ENCODE data around the gene PLXDC2.

Gene PLXDC2

GRCh38 chr10:19947215-19947614, 131.0 kb downstream of the PLXDC2 start:
- ChIA-PET POLR2A (no interaction called here), CTCF (no interaction called here)
- no peak for DNase-seq (ENCODE audit: extremely low spot score)

DNA sequence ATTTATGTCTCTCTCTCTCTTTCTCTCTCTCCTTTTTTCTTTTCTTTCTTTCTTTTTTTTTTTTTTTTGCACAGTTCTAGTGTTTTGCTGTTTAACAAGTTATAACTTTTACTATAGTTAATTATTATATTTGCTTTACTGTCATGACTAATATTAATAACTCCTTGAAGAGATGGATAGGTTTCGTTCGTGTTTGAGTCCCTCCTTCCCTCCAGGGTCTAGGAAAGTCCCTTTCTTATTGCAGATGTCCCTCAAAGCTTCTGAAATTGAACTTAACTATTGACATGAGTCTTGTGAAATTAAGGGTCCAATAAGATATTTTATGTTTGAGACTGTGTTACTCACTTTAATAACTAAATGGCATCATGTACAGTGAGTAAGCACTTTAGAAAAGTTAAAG, 131.4 kb downstream of the PLXDC2 start:
- POLR2A ChIA-PET, result no interaction called here
- CTCF ChIA-PET, result no interaction called here
- TF ChIP-seq, protein P1, sequence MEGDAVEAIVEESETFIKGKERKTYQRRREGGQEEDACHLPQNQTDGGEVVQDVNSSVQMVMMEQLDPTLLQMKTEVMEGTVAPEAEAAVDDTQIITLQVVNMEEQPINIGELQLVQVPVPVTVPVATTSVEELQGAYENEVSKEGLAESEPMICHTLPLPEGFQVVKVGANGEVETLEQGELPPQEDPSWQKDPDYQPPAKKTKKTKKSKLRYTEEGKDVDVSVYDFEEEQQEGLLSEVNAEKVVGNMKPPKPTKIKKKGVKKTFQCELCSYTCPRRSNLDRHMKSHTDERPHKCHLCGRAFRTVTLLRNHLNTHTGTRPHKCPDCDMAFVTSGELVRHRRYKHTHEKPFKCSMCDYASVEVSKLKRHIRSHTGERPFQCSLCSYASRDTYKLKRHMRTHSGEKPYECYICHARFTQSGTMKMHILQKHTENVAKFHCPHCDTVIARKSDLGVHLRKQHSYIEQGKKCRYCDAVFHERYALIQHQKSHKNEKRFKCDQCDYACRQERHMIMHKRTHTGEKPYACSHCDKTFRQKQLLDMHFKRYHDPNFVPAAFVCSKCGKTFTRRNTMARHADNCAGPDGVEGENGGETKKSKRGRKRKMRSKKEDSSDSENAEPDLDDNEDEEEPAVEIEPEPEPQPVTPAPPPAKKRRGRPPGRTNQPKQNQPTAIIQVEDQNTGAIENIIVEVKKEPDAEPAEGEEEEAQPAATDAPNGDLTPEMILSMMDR (IDR thresholded peaks at IDR 0.05; ENCODE audit: control extremely low read depth, extremely low read depth, low read depth, missing control alignments), result no peak
- no peak for DNase-seq (ENCODE audit: extremely low spot score)

More at GRCh38 chr10:19947215-19947614, 131.0 kb downstream of the PLXDC2 start:
- TF ChIP-seq, protein P1 (IDR thresholded peaks at IDR 0.05; ENCODE audit: control extremely low read depth, extremely low read depth, low read depth, missing control alignments), result no peak

DNA sequence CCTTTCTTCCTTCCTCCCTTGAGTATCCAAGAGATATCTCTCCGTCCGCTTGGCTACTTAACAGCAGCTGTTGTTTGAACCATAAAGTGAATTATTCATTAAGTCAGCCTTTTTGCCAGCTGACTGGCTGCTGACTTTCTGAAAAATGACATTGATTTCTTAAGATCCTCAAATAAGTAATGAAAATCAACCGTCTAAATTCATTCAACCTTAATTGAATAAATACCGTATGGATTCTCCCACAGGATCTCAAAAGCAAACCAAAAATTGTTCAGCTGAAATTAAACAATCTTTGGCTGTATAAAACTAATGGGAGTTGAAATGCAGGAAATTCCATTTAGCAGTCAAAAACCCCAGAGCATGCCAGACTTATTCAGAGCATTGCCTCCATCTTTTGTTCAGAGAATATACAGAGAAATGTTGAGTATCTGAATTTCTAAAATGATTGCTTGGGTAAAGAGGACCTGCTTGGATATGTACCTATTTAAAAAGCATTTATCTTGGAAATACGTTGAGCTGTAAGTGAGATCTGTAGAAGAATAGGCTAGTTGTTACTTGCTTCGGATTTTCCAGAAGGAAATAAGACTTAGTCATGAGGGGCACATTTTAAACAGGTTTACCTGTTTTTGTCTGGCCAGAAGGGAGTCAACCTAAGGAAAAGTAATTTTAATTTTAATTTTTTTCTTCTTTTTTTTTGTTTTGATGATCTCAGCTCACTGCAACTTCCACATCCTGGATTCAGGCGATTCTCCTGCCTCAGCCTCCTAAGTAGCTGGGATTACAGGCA, 136.2 kb downstream of the PLXDC2 start:
- CTCF ChIA-PET, result no interaction called here
- TF ChIP-seq, protein P1 (IDR thresholded peaks at IDR 0.05; ENCODE audit: control extremely low read depth, extremely low read depth, low read depth, missing control alignments), result no peak
- POLR2A ChIA-PET, result no interaction called here
- no peak for DNase-seq (ENCODE audit: extremely low spot score)

DNA sequence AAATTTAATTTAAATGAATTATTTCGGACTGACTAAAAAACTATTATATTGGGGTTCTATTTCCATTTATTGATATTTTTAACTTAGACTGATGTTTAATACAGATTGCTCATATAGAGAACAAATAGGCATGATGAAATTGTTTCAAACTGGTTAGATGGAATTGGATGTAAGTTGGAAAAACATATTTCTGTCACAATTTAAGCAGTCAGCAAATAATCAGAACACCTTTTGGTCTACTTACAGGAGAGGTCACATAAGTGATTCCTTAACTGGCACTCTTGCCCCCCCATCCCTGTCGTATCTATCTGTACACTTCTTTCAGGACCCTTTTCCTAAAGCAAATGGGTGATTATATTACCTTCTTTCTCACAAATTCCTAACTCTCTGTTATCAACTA, 138.4 kb downstream of the PLXDC2 start:
- POLR2A ChIA-PET, result no interaction called here
- no peak for DNase-seq (ENCODE audit: extremely low spot score)
- TF ChIP-seq, protein P1 (IDR thresholded peaks at IDR 0.05; ENCODE audit: control extremely low read depth, extremely low read depth, low read depth, missing control alignments), result no peak
- CTCF ChIA-PET, result interaction anchor here (1.0 kb wide), 1 partner anchor 9 kb away, joined by 3 read pairs; no protein-coding TSS in a partner anchor

DNA sequence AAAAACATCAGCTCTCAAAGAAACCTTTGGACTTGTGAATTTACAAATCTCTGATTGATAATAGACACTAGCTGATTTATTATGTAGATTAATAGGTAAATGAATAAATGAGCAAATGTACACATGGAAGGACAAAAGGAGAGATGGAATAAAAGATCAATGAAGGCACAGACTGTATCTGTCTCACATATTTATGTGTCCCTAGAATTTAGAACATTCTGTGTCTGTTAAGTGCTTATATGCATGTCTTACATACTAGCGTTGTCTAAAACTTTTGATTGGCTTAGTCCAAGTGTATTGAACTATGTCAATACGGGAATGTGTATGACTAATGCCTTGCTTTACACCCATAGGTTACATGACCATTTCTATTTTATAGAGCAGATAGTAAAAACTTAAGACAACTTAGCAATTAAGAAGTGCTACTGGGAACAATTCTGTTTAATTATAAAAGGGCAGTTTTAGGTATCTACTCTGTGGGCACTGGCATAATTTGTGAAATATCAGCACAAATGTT, 140.3 kb downstream of the PLXDC2 start:
- CTCF ChIA-PET, result no interaction called here
- POLR2A ChIA-PET, result no interaction called here
- DNase-seq (ENCODE audit: extremely low spot score), result no peak
- TF ChIP-seq, protein P1 (IDR thresholded peaks at IDR 0.05; ENCODE audit: control extremely low read depth, extremely low read depth, low read depth, missing control alignments), result no peak

DNA sequence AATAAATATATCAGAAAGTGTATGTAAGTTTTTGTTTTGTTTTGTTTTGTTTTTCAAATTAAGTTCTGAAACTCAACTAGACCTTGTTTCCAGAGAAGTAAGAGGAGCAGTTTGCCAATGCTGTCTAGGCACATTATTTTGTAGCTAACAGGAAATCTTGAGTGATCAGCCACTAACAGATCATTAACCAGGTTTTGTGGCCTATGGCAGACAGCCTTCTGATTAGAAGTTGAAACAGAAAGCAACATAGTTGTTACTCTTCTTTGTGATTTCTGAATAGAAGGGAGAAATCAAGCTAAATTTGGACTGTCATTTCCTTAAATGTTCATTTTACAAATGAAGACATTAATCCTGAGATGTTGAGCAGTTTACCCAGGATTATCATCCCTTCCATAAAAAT, 142.6 kb downstream of the PLXDC2 start:
- TF ChIP-seq, protein P1 (IDR thresholded peaks at IDR 0.05; ENCODE audit: control extremely low read depth, extremely low read depth, low read depth, missing control alignments), result no peak
- POLR2A ChIA-PET, result no interaction called here
- peak; percentile 26 for DNase-seq (ENCODE audit: extremely low spot score)

More for the DNA sequence above, 142.6 kb downstream of the PLXDC2 start:
- CTCF ChIA-PET, result no interaction called here

Measured in GM10248 (cell line).